ENCODE results near the gene OR1J2.

- TF ChIP-seq CSDC2 (CRISPR knock-in tag; IDR thresholded peaks at IDR 0.05), result no peak
- no peak for TF ChIP-seq RARB (CRISPR knock-in tag; IDR thresholded peaks at IDR 0.05)
- no peak for TF ChIP-seq ARNTL (CRISPR knock-in tag; IDR thresholded peaks at IDR 0.05; ENCODE audit: borderline replicate concordance, low read depth)
- no peak for TF ChIP-seq ISL1 (CRISPR knock-in tag; IDR thresholded peaks at IDR 0.05)
- no peak for TF ChIP-seq CREB5 (CRISPR knock-in tag; IDR thresholded peaks at IDR 0.05; ENCODE audit: low read depth)
- no peak for TF ChIP-seq TSHZ2 (CRISPR knock-in tag; IDR thresholded peaks at IDR 0.05)
- TF ChIP-seq PATZ1 (CRISPR knock-in tag; IDR thresholded peaks at IDR 0.05; ENCODE audit: borderline replicate concordance), result no peak
Measured at GRCh38 chr9:122466456-122466855, 44.1 kb upstream of the OR1J2 start.
